Endothelial cell of umbilical vein (primary cell): ENCODE data around the gene PDK2.

Experiments
- EZH2 ChIP-seq: IDR thresholded peaks from 2 replicates; pipeline ENCODE4 v1.6.1; 2012; ENCODE audit warnings: borderline replicate concordance, low read depth, mild to moderate bottlenecking, moderate library complexity, low read length, inconsistent platforms; ENCODE audit not compliant: severe bottlenecking
- FOS ChIP-seq: IDR thresholded peaks from 2 replicates; pipeline ENCODE4 v1.6.1; 2011; ENCODE audit warnings: mild to moderate bottlenecking, low read length, moderate library complexity, borderline replicate concordance; ENCODE audit not compliant: insufficient read depth
- JUN ChIP-seq: IDR thresholded peaks from 2 replicates; pipeline ENCODE4 v1.6.1; 2011; ENCODE audit warnings: borderline replicate concordance, low read depth; ENCODE audit not compliant: insufficient read length, insufficient read depth
- POLR2A ChIP-seq: IDR thresholded peaks from 2 replicates; pipeline ENCODE4 v1.6.1; 2012; ENCODE audit warnings: low read depth, mild to moderate bottlenecking, control low read depth, low read length
- POLR2AphosphoS5 ChIP-seq: IDR thresholded peaks from 2 replicates; pipeline ENCODE4 v1.6.1; 2012; ENCODE audit warnings: low read depth, mild to moderate bottlenecking, control low read depth, low read length, moderate library complexity; ENCODE audit not compliant: insufficient read depth
- TF ChIP-seq, protein P1 (sequence below), 2 donors: IDR thresholded peaks; 1 replicate in 1 of 2; 2 replicates in 1 of 2; pipeline ENCODE4 v1.5.1; 2011; ENCODE audit warnings: low read length in 2 of 2, mild to moderate bottlenecking in 2 of 2, moderate library complexity in 2 of 2, control low read depth in 1 of 2, inconsistent platforms in 1 of 2, low read depth in 1 of 2; ENCODE audit not compliant: insufficient read depth in 1 of 2; ENCODE audit errors: extremely low read depth in 1 of 2

DNA sequence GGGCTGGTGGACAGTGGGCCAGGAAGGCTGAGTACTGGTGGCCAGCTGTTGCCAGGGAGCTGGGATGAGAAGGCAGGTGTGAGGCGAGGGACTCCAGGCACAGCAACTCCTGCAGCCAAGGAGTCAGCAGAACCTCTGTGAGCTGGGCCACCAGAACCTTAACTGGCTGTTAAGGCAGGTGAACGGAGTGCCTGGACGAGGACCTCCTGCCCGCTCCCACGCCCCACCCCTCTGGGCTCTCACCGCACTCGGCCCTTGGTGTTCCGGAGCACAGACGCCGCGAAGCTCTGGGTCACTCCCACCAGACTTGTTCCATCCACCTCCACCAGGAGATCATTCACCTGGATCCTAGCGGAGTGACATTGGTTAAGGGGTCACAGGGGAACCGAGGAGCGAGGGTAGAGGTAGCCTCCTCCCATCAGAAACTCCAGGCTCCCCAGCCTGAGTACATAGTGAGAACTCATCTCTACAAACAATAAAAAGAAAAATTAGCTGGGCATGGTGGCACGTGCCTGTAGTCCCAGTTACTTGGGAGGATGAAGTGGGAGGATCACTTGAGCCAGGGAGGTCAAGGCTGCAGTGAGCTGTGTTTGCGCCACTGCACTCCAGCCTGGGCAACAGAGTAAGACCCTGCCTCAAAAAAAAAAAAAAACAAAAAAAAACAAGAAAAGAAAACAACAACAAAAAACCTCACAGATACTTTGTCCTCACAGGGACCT, 46.0 kb downstream of the PDK2 start:
- TF ChIP-seq, protein P1, sequence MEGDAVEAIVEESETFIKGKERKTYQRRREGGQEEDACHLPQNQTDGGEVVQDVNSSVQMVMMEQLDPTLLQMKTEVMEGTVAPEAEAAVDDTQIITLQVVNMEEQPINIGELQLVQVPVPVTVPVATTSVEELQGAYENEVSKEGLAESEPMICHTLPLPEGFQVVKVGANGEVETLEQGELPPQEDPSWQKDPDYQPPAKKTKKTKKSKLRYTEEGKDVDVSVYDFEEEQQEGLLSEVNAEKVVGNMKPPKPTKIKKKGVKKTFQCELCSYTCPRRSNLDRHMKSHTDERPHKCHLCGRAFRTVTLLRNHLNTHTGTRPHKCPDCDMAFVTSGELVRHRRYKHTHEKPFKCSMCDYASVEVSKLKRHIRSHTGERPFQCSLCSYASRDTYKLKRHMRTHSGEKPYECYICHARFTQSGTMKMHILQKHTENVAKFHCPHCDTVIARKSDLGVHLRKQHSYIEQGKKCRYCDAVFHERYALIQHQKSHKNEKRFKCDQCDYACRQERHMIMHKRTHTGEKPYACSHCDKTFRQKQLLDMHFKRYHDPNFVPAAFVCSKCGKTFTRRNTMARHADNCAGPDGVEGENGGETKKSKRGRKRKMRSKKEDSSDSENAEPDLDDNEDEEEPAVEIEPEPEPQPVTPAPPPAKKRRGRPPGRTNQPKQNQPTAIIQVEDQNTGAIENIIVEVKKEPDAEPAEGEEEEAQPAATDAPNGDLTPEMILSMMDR (IDR thresholded peaks at IDR 0.05; ENCODE audit: extremely low read depth in 1 of 2, insufficient read depth in 1 of 2, low read depth in 1 of 2, low read length in 2 of 2) = no peak
- TF ChIP-seq EZH2 (no peak), FOS (no peak), POLR2A (no peak), POLR2AphosphoS5 (no peak), JUN (no peak)
